AG08395 (cell line): ENCODE results near the gene SURF1.
"Not testable (repeated sequence)": the region's sequence is repeated elsewhere in the genome, so short reads cannot be mapped to it uniquely, and the experiment has no call there.

Experiments
- DNase-seq: peaks from one replicate; pipeline ENCODE4 v3.0.0; 2012; ENCODE audit warnings: mixed read lengths, low spot score

SURF1 gene

DNA sequence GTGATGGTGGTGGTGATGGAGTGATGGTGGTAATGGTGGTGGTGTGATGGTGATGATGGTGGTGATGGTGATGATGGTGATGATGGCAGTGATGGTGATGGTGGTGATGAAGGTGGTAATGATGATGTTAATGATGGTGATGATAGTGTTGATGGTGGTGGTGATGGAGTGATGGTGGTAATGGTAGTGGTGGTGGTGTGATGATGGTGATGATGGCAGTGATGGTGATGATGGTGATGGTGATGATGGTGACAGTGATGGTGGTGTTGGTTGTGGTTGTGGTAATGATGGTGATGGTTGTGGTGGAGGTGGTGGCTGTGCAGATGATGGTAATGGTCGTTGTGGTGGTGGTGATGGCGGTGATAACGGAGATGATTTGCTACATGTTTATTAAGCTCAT lies 27.2 kb upstream of the SURF1 start:
- no peak for DNase-seq

DNA sequence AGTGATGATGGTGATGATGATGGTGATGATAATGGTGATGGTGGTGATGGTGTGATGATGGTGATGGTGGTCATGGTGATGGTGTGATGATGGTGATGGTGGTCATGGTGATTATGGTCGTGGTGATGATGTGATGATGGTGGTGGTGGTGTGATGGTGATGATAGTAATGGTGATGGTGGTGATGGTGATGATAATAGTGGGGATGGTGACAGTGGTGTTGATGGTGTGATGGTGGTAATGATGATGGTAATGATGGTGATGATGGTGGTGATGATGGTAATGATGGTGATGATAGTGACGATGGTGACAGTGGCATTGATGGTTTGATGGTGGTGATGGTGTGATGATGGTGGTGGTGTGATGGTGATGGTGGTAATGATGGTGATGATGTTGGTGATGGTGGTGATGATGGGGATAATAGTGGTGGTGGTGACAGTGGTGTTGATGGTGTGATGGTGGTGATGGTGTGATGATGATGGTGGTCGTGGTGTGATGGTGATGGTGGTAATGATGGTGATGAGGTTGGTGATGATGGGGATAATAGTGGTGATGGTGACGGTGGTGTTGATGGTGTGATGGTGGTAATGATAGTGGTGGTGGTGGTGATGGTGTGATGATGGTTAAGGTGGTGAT lies 26.3 kb upstream of the SURF1 start:
- no peak for DNase-seq

DNA sequence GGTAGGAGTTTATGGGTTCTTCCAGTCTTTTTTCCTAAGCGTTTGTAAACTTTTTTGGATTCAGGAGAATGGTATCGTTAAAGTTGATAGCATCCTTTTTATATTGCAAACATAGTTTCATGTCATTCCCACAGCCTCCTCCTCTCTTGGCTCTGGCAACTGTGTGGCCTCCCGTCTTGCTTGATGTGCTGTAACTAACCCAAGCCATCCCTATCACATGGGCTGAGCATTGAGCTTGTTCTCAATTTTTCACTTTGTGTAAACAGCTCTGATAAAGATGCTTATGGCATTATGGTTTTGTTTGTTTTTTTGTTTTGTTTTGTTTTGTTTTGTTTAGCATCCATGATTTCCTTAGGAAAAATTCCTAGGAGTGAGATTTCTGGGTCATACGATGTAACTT lies 24.4 kb upstream of the SURF1 start:
- no peak for DNase-seq

DNA sequence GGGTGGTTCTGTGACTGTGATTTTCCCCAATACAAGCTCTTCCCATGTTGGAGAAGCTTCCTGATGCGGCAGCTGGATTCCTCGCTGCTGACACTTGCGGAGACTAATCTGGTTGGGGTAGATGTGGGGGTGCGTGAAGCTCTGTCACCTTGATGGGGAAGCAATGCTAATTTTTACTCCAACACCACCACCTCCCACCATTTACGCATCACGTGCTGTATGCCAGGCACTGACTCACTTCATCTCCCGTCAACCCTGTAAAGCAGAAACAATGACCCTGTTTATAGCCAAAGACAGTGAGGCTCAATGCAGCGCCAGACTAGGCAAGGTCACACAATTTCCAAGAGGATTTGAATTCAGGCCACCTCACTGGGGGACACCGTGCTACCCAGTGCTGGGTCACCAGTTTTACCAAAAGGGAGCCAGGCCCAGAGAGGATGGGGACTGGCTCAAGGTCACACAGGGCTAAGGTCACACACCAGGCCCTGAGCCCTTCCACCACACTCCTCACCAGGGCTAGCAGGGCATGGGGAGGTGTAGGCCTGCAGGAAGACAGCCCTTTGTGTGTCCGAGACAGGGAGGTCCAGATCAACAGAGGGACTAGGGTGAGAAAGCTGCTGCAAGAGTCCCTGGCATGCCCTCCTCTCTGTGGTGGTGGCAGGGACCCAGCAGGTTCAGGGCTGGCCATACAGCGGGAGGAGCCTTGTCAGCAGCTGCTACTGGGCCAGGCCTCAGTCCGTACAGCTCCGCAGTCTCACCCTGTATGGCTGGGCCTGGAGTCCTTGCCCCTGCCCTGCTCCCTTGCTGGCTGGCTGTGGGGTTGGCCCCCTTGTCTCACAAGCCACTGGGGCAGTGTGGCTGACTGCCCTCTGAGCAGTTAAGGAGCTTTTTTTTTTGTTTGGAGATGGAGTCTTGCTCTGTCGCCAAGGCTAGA lies 23.1 kb upstream of the SURF1 start:
- DNase-seq, result no peak

DNA sequence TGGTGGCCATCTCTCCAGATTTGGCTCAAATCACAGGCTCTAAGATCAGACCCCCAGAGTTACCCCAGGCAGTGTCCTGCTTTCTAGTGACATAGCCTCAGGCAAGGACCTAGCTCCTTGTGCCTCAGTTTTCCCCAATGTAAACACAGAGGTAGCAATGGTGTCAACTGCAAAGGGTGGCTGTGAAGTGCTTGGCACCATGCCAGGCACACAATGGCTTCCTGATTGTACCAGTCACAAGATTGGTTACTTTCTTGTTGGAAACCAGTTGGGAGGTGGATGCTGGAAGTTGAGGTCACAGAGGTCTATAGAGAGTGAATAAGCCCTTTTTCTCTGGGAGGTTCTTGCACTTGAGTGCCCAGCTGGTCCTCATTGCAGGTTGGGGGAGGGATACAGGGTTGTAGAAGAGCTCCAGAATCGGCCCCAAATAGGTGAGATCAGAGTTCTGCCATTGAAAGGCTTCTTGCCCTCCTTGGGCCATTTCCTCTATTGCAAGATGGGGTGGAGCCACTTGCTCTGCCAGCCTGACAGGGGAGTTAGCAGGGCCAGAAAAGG lies 22.2 kb upstream of the SURF1 start:
- no peak for DNase-seq

DNA sequence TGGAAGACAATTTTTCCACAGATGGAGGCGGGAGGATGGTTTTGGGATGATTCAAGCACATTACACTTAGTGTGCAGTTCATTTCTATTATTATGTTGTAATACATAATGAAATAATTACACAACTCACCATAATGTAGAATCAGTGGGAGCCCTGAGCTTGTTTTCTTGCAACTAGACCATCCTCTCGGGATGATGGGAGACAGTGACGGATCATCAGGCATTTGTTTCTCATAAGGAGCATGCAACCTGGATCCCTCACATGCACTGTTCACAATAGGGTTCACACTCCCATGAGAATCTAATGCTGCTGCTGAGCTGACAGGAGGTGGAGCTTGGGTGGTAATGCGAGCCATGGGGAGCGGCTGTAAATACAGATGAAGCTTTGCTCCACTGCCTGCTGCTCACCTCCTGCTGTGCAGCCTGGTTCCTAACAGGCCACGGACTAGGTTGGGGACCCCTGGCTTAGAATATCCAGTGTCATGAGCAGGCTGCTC lies 21.5 kb upstream of the SURF1 start:
- DNase-seq, result no peak

DNA sequence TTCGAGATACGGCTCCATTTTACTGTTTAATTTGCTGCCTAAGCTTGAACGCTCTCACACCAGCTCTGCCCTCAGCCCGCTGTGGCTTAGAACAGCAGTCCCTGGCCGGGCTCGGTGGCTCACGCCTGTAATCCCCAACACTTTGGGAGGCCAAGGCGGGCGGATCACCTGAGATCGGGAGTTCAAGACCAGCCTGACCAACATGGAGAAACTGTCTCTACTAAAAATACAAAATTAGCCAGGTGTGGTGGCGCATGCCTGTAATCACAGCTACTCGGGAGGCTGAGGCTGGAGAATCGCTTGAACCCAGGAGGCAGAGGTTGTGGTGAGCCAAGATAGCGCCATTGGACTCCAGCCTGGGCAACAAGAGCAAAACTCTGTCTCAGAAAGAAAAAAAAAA lies 21.0 kb upstream of the SURF1 start:
- not testable (repeated sequence) for DNase-seq

DNA sequence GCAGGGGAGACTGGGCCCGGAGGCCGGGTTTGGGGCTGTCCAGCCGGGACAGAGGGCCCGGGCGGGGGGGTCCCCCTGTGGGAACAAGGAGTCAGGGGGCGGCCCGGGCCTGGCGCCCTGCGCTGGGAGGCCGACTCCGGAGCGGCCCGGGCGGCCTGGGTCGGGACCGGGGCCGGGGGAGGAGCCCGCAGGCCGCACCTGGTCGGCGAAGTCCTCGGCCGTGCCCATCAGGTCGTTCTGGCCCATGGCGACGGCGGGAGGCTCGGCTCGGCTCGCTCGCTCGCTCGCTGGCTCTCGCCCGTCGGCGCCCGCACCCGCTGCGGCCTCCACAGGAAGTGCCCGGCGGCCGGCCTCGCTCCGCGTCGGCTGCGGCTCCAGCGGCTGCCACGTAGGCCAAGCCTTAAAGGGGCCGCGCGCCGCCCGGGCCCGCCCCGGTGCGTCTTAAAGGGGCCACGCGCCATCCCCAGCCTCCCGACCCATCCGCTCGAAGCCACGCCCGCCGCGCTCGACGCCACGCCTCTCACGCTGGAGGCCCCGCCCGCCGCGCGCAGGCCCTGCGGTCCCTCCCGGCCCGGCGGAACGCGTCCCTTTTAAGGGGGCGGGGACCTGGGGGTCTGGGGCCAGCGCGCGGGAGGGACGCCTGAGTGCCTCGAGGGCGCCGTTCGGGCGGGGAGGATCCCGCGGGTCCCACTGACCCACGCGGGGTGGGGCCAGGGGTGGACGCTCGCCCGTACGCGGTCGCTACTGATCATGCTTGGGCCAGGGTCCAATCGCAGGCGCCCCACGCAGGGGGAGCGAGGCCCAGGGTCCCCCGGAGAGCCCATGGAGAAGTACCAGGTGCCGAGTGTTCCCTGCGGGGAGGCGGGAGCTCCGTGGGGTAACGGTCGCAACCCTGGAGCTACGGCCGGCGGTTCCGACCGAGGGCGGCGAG lies 19.7 kb upstream of the SURF1 start, which contains the start of the genes STKLD1 and SURF4:
Gene STKLD1 (plus strand): TSS at position 643 of the 931 bp plus-strand sequence. CDS start 108 bp downstream, at position 751.
Gene SURF4 (minus strand): TSS at position 337 of the 931 bp plus-strand sequence. CDS start 91 bp downstream, at position 246.
- DNase-seq, result peak; percentile 99

DNA sequence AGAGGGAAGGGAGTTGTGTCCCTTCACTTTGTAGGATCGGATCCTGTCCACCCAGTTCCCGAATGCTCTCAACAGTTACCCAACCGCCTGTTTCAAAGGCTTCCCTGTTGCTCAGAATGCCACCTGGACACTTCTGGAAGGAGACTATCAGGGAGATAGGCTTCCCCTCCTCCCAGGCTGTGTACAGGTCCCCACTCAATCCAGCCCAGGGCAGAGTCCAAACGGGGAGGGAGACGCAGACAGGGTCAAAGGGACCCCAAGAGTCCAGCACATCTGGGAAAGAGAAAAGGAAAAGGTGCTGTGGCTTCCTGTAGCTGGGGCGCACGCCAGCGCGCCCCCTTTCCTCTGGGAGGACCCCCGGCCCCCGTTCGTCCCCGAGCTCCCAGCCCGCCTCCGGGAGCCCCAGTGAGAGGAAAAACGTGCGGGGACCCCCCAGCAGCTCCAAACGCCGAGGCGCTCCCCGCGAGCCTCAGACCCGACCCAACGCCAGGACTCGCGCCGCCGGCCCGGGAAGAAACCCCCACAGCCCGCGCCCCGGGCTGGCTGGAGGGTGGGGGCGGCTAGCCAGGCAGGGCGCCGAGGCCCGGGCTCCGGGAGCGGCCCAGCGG lies 18.9 kb upstream of the SURF1 start:
- DNase-seq, result peak; percentile 36

DNA sequence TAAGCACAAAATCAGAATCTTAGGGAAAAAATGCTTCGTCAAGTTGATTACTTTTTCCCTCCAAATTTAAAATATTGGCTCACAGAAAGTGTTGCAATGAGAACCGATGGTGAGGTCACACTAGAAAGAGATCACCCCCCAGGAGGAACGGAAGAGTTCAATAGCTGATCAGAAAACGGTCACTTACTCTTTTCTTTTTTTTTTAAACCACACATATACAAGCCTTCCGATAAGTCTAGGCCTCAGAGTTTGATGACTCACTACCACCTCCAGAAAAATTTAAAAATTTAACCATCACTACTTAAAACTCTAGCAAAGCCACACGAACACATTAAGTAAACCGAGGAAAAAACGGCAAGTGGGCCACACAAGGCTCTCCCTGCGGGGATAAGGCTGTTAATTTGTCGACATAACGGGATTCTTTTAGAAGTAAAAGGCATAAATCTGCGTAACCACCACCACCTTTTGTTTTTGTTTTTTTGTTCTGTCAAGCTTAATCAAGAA lies 18.4 kb upstream of the SURF1 start:
- peak; percentile 49 for DNase-seq

DNA sequence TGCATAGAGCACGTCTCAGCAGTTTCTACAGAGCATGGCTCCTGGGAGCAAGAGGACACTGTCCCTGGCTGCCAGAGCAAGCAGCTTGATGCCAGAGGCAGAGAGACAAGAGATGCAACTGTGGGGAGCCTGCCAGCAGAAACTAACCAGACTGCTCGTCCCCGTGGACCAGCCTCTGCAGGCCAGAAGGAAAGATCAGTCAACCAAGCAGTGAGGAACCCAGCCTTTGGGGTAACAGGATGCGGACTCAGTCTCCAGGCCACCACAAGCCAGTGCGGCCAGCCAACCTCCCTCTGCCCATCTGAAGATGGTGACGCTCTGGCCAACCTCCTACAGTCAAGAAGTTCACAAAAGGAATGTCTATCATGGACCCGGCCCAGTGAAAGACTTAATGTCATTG lies 15.9 kb upstream of the SURF1 start:
- DNase-seq, result no peak

DNA sequence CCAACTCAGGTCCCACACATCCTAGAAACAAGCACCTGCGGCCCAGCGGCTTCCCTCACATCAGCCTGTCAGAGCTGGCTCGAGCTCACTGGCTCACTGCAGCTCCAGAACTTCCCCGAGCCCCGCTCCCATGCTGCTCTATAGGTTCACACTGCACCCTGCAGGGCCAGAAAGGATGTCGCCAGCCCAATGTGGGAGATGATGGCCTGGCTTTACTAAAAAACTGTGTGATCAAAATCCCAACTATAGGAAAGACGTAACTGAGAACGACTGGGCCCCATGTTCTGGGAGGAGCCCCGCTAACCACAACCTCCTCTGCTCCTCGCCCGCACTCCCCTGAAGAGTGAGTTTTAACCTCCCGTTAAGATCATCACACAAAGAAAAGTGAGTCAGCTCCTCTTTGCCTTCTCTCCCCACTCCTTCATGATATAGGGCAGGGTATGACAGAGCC lies 15.0 kb upstream of the SURF1 start:
- no peak for DNase-seq

DNA sequence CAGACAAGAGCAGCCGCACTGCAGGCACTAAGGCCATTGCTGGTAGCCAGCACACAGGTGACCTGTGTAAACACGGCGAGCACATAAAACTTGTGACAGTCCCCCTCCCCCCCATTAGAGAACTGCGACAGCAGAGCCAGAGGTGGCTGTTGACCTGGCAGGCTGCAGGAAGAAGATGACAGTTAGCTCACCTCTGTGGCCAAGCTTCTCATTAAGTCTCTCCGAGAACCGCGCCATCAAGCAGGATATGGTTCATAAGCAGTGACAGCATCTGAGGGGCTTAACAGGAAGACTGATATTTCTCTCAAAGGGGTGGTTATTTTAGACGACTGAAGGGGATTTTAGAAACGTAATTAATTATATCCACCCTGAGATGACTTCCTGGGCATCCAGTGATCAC lies 14.4 kb upstream of the SURF1 start:
- DNase-seq, result no peak

DNA sequence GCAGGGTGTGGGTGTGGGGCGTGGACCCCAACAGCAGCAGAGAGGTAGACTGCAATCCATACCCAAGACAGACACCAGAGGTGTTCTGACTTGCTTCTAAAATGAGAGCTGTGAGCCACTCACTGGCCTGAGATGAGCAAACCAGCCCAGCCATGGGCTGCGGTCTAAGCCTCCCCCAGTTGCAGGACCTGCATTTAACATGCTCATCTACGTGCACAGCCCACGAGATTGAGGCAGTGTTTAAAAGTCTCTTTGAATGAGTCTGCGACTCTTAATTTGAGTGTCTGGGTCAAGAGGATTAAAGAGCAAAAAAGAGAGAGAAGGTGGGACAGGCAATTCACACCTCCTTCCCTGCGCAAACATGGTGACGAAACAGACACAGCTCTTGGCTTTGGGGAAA lies 13.6 kb upstream of the SURF1 start:
- DNase-seq, result no peak

DNA sequence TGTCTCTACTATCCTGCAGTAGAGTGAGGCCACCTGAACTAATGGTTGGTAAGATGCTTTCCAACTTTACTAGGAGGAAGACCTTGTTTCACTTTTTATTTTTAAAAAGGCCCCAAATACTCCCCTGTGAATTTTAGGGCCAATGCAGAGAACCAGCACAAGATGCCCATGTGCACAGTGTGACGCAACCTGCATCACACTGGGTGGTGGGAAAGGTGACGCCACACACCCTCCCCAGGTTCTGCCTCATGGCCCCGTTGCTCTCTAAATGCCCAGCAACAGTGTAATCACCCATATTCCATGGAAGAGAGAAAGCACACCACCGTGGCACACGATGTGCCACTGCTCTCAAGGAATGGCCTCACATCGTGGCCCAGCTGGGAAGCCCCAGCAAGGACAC lies 13.1 kb upstream of the SURF1 start:
- no peak for DNase-seq

DNA sequence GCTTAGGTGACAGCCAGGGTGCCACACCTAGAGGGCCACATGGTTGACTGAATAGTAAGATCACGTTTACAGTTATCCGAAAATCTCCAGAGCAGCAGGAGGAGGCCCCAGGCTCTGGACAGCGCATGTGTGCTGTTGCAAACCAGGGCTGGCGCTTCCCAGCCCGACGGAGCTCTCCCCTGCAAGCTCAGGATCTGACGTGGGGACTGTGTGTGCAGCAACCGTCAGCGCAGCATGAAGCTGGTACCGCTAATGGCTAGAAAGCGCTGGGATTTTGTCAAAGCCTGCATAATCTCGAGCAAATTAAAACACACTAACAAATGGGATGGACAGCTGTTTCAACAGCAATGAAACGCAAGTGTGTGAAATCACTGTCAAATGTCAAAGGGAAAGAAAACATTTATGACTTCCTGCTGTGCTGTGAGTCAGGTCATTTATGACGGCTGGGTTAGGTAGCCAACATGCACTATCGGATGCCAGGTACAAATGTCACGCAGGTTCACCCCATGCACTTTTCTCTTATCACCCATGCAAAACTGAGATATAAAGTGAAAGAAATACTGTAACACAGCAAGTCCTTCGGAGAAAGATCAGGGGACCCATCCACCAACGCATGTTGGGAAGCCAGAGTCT lies 12.1 kb upstream of the SURF1 start:
- no peak for DNase-seq

DNA sequence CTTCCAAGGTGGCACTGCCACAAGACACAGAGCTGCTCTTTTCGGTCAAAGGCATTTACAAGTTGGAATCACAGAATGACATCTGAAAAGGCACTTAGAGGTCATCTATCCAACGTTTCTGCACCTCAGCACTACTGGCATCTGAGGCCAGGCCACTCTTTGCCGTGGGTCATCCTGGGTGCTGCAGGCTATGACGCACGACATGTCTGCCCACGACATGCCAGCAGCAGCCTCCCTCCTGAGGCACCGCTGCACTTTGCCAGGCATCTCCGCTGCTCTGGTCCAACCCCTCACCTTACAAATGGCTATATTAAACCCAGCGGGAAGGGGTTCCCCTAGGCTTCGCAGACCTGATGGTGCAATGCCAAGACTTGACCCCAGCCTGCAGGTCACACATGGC lies 11.5 kb upstream of the SURF1 start:
- no peak for DNase-seq

DNA sequence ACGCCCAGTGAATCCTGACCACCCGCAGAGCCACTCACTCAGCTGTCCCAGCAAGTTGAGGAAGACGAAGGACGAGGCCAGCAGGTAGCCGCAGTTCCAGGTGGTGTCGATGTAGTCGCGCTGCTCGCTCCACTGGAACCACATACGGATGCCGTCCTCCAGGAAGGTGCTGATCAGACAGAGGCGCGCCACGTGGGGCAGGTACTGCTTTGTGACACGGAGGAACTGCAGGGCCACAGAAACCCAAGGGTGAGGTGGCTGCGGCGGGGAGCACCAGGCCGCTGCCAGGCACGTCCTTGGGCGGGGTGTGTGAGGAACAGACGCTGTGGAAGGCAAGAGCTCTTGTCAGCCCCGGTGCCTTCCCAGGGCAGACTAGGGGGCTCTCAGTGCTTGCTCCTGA lies 10.9 kb upstream of the SURF1 start:
- DNase-seq, result no peak

DNA sequence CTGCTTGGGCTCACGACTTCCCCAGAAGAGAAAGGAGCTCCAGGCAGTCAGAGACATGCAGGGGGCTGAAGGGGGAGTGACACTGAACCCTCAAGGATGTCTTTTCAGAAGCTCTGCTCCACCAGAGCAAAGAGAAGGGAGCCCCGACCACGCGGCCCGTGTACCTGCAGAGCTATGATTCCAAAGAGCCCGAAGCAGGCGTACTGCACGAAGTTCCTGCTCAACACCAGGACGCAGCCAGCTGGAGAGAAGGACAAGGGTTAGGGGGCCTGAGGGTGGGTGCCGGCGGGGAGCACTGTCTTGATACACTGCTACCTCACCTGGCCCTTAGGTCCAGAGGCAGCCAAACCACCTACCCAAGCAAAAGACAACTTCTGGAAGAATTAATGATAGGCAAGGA lies 10.1 kb upstream of the SURF1 start:
- DNase-seq, result no peak

DNA sequence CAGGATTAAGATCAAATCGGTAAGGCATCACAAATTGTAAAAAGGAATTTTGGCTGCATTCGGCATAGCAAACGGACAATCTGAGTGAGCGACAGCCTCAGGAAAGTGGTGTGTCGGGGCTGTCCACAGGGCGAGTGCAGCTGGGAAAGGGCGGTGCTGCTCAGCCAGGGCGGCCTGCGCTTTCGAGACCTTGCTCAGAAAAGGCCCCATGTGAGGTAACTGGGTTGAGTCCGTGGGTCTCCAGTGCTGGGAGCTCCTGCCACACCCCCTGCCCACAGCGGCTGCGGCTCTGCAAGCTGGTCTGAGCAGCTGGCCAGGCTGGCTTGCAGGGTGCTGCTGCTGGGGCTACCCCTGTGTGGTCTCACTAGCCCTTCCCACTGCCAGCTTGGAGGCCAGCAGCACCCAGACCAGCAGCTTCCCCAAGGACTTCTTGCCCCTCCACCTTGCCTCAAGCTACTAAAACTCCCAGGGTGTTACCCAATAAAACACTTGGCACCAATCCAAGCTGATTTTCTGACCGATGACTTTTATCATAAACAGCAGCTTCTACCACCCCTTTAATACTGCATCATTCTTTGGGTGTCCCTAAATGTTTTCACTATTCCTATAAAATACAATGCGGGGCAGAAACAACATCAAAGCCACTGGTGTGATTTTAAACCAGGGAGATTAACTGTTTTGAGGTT lies 6.2 kb upstream of the SURF1 start:
- no peak for DNase-seq
